Stimulated activated CD4-positive, alpha-beta T cell treated with anti-CD3 and anti-CD28 coated beads, Interleukin-15, amount 100 ng/mL, for 1 hour (primary cell): ENCODE measurements around the gene FAM161A.
"Not testable (repeated sequence)": the region's sequence is repeated elsewhere in the genome, so short reads cannot be mapped to it uniquely, and the experiment has no call there.

ENCODE experiments used
- DNase-seq, 2 donors: peaks; one replicate each; pipeline ENCODE4 v3.0.0-alpha.2; 2020; ENCODE audit warnings: low read depth in 1 of 2, low spot score in 1 of 2

Gene FAM161A

GRCh38 chr2:61853847-61854563 is at the start of gene FAM161A:
FAM161A (minus strand) TSS chr2:61854060; CDS start chr2:61854041, 19 bp downstream.
- DNase-seq = peak; percentile 44 to 65

GRCh38 chr2:61900281-61900680 is 46.4 kb upstream of the FAM161A start:
- DNase-seq = no peak

- no peak for DNase-seq
Observed at GRCh38 chr2:61898810-61899209, 45.0 kb upstream of the FAM161A start.

GRCh38 chr2:61888267-61889055 is 34.6 kb upstream of the FAM161A start, which contains the start of gene CCT4:
CCT4 (minus strand) TSS chr2:61888656; CDS start chr2:61888507, 149 bp downstream.
- peak; percentile 88 for DNase-seq

GRCh38 chr2:61887717-61888266 is 33.9 kb upstream of the FAM161A start:
- no peak for DNase-seq

GRCh38 chr2:61885896-61886603 is 32.2 kb upstream of the FAM161A start:
- no peak for DNase-seq

- DNase-seq = no peak
Observed at GRCh38 chr2:61882850-61883249, 29.0 kb upstream of the FAM161A start.

- DNase-seq = not testable (repeated sequence)
Observed at GRCh38 chr2:61879351-61879750, 25.5 kb upstream of the FAM161A start.

GRCh38 chr2:61878761-61879160 is 24.9 kb upstream of the FAM161A start:
- no peak for DNase-seq

GRCh38 chr2:61877571-61878245 is 23.8 kb upstream of the FAM161A start:
- no peak for DNase-seq

- no peak for DNase-seq
Observed at GRCh38 chr2:61876400-61876799, 22.5 kb upstream of the FAM161A start.

GRCh38 chr2:61866482-61867089 is 12.7 kb upstream of the FAM161A start:
- DNase-seq = not testable (repeated sequence)

- DNase-seq = no peak
Observed at GRCh38 chr2:61862085-61862484, 8.2 kb upstream of the FAM161A start.

GRCh38 chr2:61857224-61857623 is 3.4 kb upstream of the FAM161A start:
- no peak for DNase-seq

- no peak for DNase-seq
Observed at GRCh38 chr2:61855318-61855613, 1.4 kb upstream of the FAM161A start.

GRCh38 chr2:61854564-61855317 is 881 bp upstream of the FAM161A start:
- DNase-seq = peak; percentile 5 to 70

- no peak for DNase-seq
Observed at GRCh38 chr2:61853086-61853846, 594 bp downstream of the FAM161A start.

- not testable (repeated sequence) for DNase-seq
Observed at GRCh38 chr2:61851270-61851669, 2.6 kb downstream of the FAM161A start.

GRCh38 chr2:61845320-61845719 is 8.5 kb downstream of the FAM161A start:
- DNase-seq = no peak
